Lung (tissue), 16 donors: ENCODE measurements around the gene SMG6. TPM values are rescaled to one million over a fixed set of nuclear protein-coding genes. Genes with fewer than 3 reads are reported as not detected.
A peak's percentile ranks its signal among the peaks of the same experiment; 100 is the strongest.

Experiments
- ATAC-seq: fragments of 200-7000 bp; cut with Tn5 transposase; one replicate; pipeline ENCODE4 v1.9.1; 2020; ENCODE audit warnings: moderate number of reproducible peaks; ENCODE audit not compliant: insufficient read depth, low FRiP score
- DNase-seq, 3 donors: peaks; one replicate each; pipeline ENCODE4 v3.0.0-alpha.2; 2013 to 2017
- H3K27ac ChIP-seq, 2 donors: one replicate each; pipeline ENCODE4 v1.5.1; 2013; ENCODE audit warnings: mild to moderate bottlenecking in 2 of 2, moderate library complexity in 2 of 2, control low read depth in 1 of 2, inconsistent platforms in 1 of 2, low read depth in 1 of 2, low read length in 1 of 2
- H3K27me3 ChIP-seq, 3 donors: one replicate each; pipeline ENCODE4 v1.5.1; 2013; ENCODE audit warnings: low read length in 2 of 3; ENCODE audit not compliant: control insufficient read depth in 3 of 3, insufficient read depth in 3 of 3
- H3K36me3 ChIP-seq, 4 donors: one replicate each; pipeline ENCODE4 v1.5.1; 2013; ENCODE audit warnings: low read length in 4 of 4, mild to moderate bottlenecking in 1 of 4, moderate library complexity in 1 of 4; ENCODE audit not compliant: control insufficient read depth in 4 of 4, insufficient read depth in 4 of 4
- H3K4me1 ChIP-seq, 5 donors: one replicate each; pipeline ENCODE4 v1.5.1; 2013; ENCODE audit warnings: low read length in 5 of 5, mild to moderate bottlenecking in 2 of 5, moderate library complexity in 1 of 5; ENCODE audit not compliant: control insufficient read depth in 5 of 5, insufficient read depth in 5 of 5
- H3K4me3 ChIP-seq: one replicate; pipeline ENCODE4 v1.5.1; 2013; ENCODE audit warnings: mild to moderate bottlenecking, control low read depth, moderate library complexity
- H3K9ac ChIP-seq, 2 donors: one replicate each; pipeline ENCODE4 v1.5.1; 2013; ENCODE audit warnings: low read length in 2 of 2, control low read depth in 1 of 2; ENCODE audit not compliant: insufficient read depth in 1 of 2
- H3K9me3 ChIP-seq, 4 donors: one replicate each; pipeline ENCODE4 v1.5.1; 2013; ENCODE audit warnings: low read length in 3 of 4, mild to moderate bottlenecking in 1 of 4, moderate library complexity in 1 of 4; ENCODE audit not compliant: control insufficient read depth in 4 of 4, insufficient read depth in 3 of 4
- CTCF ChIP-seq: IDR thresholded peaks from 2 replicates; pipeline ENCODE4 v1.5.1; 2012; ENCODE audit warnings: mild to moderate bottlenecking; ENCODE audit errors: control extremely low read depth, extremely low read depth
- WGBS, 2 donors: extraction: QIAGEN DNeasy Blood & Tissue Kit; methylation state at CpG; one replicate each; pipeline ENCODE4 v1.1.7; 2013; 5-methylcytosine and 5-hydroxymethylcytosine counted together
- long read RNA-seq, 5 donors: transcript quantifications; one replicate each; lab custom pipeline, GENCODE V29; 2026
- polyA plus RNA-seq, 2 donors: library from polyadenylated mRNA; stranded (reverse); fragments of 200-250 nt; gene quantifications; one replicate each; pipeline ENCODE4 v1.2.1, GENCODE V29; 2013
- total RNA-seq, 2 donors: library from RNA; depleted of rRNA in 1 of 2; stranded (reverse); fragments of >200 nt in 1 of 2; gene quantifications; one replicate each; pipeline ENCODE4 v1.2.1, GENCODE V29; 2014 to 2021
- donor health status: control.
- donor health status: control.
- donor health status: Bipolar disorder and iron deficiency.
- donor health status: healthy.
- donor health status: DM: yes; HTN: yes; CAD: no.

Gene SMG6
- total RNA-seq (10 to 100 TPM; 36.2 to 45.1 TPM), polyA plus RNA-seq (10 to 100 TPM; 17.6 to 21.6 TPM)
- long read RNA-seq, donor 1, transcript SMG6-215 (1 exons, 2,419 nt): major isoform, 27 of 27 reads
- long read RNA-seq, donor 1, partial matches to known transcripts: 0 of 27 reads
- long read RNA-seq, donor 1, other reads (novel, unspliced or antisense): 0 of 27 reads
- long read RNA-seq, donor 2, transcript SMG6-215 (1 exons, 2,419 nt): major isoform, 12 of 12 reads
- long read RNA-seq, donor 2, partial matches to known transcripts: 0 of 12 reads
- long read RNA-seq, donor 2, other reads (novel, unspliced or antisense): 0 of 12 reads
- long read RNA-seq, donor 3, transcript SMG6-215 (1 exons, 2,419 nt): major isoform, 13 of 13 reads
- long read RNA-seq, donor 3, partial matches to known transcripts: 0 of 13 reads
- long read RNA-seq, donor 3, other reads (novel, unspliced or antisense): 0 of 13 reads
- long read RNA-seq, donor 4, transcript SMG6-215 (1 exons, 2,419 nt): major isoform, 17 of 17 reads
- long read RNA-seq, donor 4, partial matches to known transcripts: 0 of 17 reads
- long read RNA-seq, donor 4, other reads (novel, unspliced or antisense): 0 of 17 reads
- long read RNA-seq, donor 5, transcript SMG6-215 (1 exons, 2,419 nt): major isoform, 24 of 39 reads
- long read RNA-seq, donor 5, partial matches to known transcripts: 0 of 39 reads
- long read RNA-seq, donor 5, other reads (novel, unspliced or antisense): 15 of 39 reads

- 0% methylated on average over 52 to 107 of the region's 108 CpGs for WGBS, 2 donors
- no peak for TF ChIP-seq CTCF
These were observed at the start of gene SMG6, which contains the start of gene SRR for GRCh38 chr17:2303204-2304188. SMG6 (minus strand) TSS chr17:2303785; CDS start chr17:2303720, 65 bp downstream. SRR (plus strand) TSS chr17:2303950; CDS start chr17:2315561, 11,611 bp downstream.

GRCh38 chr17:2351269-2351668, 47.7 kb upstream of the SMG6 start:
- ATAC-seq: no peak
- Histone ChIP-seq H3K9ac (no peak overlapping the region), H3K27ac (no peak overlapping the region), H3K9me3 (no peaks in the 10 kb centered on the region), H3K36me3 (peaks cover 0 to 5% (median 0%) of the 10 kb centered on the region in 4 donors), H3K4me3 (no peak overlapping the region), H3K27me3 (no peaks in the 10 kb centered on the region), H3K4me1 (peaks cover 0 to 6% (median 0%) of the 10 kb centered on the region in 5 donors)
- DNase-seq: no peak
- no peak for TF ChIP-seq CTCF
- 97% methylated on average over 6 of the region's 6 CpGs for WGBS, 2 donors

More at GRCh38 chr17:2303204-2304188, at the start of gene SMG6, which contains the start of gene SRR:
- H3K27me3 ChIP-seq: no peaks in the 10 kb centered on the region
- H3K36me3 ChIP-seq: peaks cover 0 to 17% (median 7%) of the 10 kb centered on the region in 4 donors
- peak; percentile 94 to 95 (median 95) for DNase-seq
- H3K4me3 ChIP-seq: peak within 1 kb of the TSS; percentile 71
- H3K9me3 ChIP-seq: no peaks in the 10 kb centered on the region
- peak; percentile 94 for ATAC-seq
- peak within 1 kb of the TSS; percentile 77 to 92 for H3K9ac ChIP-seq
- peaks cover 0 to 12% (median 5%) of the 10 kb centered on the region in 5 donors for H3K4me1 ChIP-seq
- peak within 1 kb of the TSS; percentile 88 to 91 for H3K27ac ChIP-seq

- Histone ChIP-seq H3K9me3 (no peaks in the 10 kb centered on the region), H3K27ac (no peak overlapping the region), H3K27me3 (no peaks in the 10 kb centered on the region), H3K4me1 (peaks cover 0 to 6% (median 0%) of the 10 kb centered on the region in 5 donors), H3K9ac (no peak overlapping the region), H3K36me3 (peaks cover 0 to 7% (median 4%) of the 10 kb centered on the region in 4 donors), H3K4me3 (no peak overlapping the region)
- no peak for TF ChIP-seq CTCF
- 73 to 88% methylated on average over 11 of the region's 11 CpGs for WGBS, 2 donors
- ATAC-seq: no peak
- peak; percentile 28 to 53 (median 37) for DNase-seq
These were observed 44.5 kb upstream of the SMG6 start for GRCh38 chr17:2347805-2348685.
